B cell (primary cell): ENCODE data around the gene SAXO1. TPM values are rescaled to one million over a fixed set of nuclear protein-coding genes. Genes with fewer than 3 reads are reported as not detected.

Source experiments
- ATAC-seq: fragments of 200-7000 bp; cut with Tn5 transposase; one replicate; pipeline ENCODE4 v1.10.0; 2021; ENCODE audit warnings: low read depth, mild to moderate bottlenecking, moderate number of reproducible peaks, moderate library complexity
- CTCF ChIA-PET: fragments of 350-600 bp; sonication (Branson Sonifier 250); formaldehyde crosslinking; loops from one replicate; lab custom pipeline; 2021; ENCODE audit warnings: antibody characterized with exemption, inconsistent platforms; lab: Charles Lee
- POLR2A ChIA-PET: fragments of 350-600 bp; sonication (Branson Sonifier 250); formaldehyde crosslinking; loops from one replicate; lab custom pipeline; 2021; ENCODE audit warnings: antibody characterized with exemption; lab: Charles Lee
- DNase-seq: peaks from one replicate; pipeline ENCODE4 v3.0.0; 2013
- H2AFZ ChIP-seq: 2 replicates; pipeline ENCODE4 v1.6.1; 2012; ENCODE audit warnings: mild to moderate bottlenecking, low read depth, low read length; ENCODE audit not compliant: insufficient read depth, poor library complexity, severe bottlenecking
- H3K27ac ChIP-seq, 2 donors: 1 replicate in 1 of 2; 2 replicates in 1 of 2; pipeline ENCODE4 v1.5.1; 2012 to 2013; ENCODE audit warnings: low read length in 2 of 2, mild to moderate bottlenecking in 2 of 2, moderate library complexity in 1 of 2
- H3K27me3 ChIP-seq, 4 experiments: fragments of 200-600 bp in 1 of 4; sonication (generic) in 1 of 4; replicated peaks in 1 of 4; 1 replicate in 2 of 4; 2 replicates in 2 of 4; pipeline versions ENCODE4 v1.6.1 to v1.7.0; 2013 to 2016; ENCODE audit warnings: low read length in 3 of 4, mild to moderate bottlenecking in 2 of 4, mixed read lengths in 1 of 4, moderate library complexity in 1 of 4; ENCODE audit not compliant: insufficient read depth in 4 of 4, control insufficient read depth in 3 of 4; ENCODE audit errors: control extremely low read depth in 1 of 4
- H3K36me3 ChIP-seq, 2 experiments: replicated peaks in 1 of 2; 1 replicate in 1 of 2; 2 replicates in 1 of 2; pipeline versions ENCODE4 v1.6.1 to v1.7.1; 2013; ENCODE audit warnings: low read length in 1 of 2; ENCODE audit not compliant: insufficient read depth in 2 of 2, control insufficient read depth in 1 of 2; ENCODE audit errors: control extremely low read depth in 1 of 2, extremely low read depth in 1 of 2
- H3K4me1 ChIP-seq, 2 donors: fragments of 200-600 bp in 1 of 2; sonication (generic) in 1 of 2; 1 replicate in 1 of 2; 2 replicates in 1 of 2; pipeline versions ENCODE4 v1.5.1 to v1.6.1; 2013 to 2017; ENCODE audit warnings: low read length in 2 of 2; ENCODE audit not compliant: control insufficient read depth in 2 of 2, insufficient read depth in 2 of 2
- H3K4me2 ChIP-seq: replicated peaks from 2 replicates; pipeline ENCODE3; 2012; ENCODE audit warnings: mild to moderate bottlenecking, low read depth, low read length; ENCODE audit not compliant: poor library complexity, severe bottlenecking
- H3K4me3 ChIP-seq, 5 experiments: fragments of 200-600 bp in 1 of 5; sonication (generic) in 1 of 5; 1 replicate in 3 of 5; 2 replicates in 2 of 5; pipeline versions ENCODE4 v1.5.1 to v1.7.0; 2011 to 2016; ENCODE audit warnings: low read length in 4 of 5, mild to moderate bottlenecking in 4 of 5, low read depth in 2 of 5, control low read depth in 1 of 5, moderate library complexity in 1 of 5; ENCODE audit not compliant: insufficient read depth in 1 of 5; ENCODE audit errors: control extremely low read depth in 1 of 5, extremely low read depth in 1 of 5
- H3K79me2 ChIP-seq: fragments of 200-600 bp; sonication (generic); one replicate; pipeline ENCODE4 v1.6.0; 2016; ENCODE audit warnings: low read length; ENCODE audit not compliant: control insufficient read depth, insufficient read depth
- H3K9ac ChIP-seq: fragments of 200-600 bp; sonication (generic); 2 replicates; pipeline ENCODE4 v1.6.1; 2017; ENCODE audit warnings: mild to moderate bottlenecking, low read length, moderate library complexity
- H3K9me3 ChIP-seq, 3 donors: one replicate each; pipeline versions ENCODE4 v1.6.1 to v1.7.1; 2013; ENCODE audit warnings: low read length in 2 of 3; ENCODE audit not compliant: control insufficient read depth in 2 of 3, insufficient read depth in 1 of 3; ENCODE audit errors: control extremely low read depth in 1 of 3
- H4K20me1 ChIP-seq: 2 replicates; pipeline ENCODE4 v1.6.0; 2012; ENCODE audit warnings: mild to moderate bottlenecking, low read length; ENCODE audit not compliant: insufficient read depth, control insufficient read depth, poor library complexity, severe bottlenecking
- H3K27ac Mint-ChIP-seq: one replicate; pipeline ENCODE4 v1.8.0; 2021; ENCODE audit warnings: mixed read lengths
- H3K27me3 Mint-ChIP-seq: one replicate; pipeline ENCODE4 v1.8.0; 2021; ENCODE audit warnings: mixed read lengths
- H3K4me1 Mint-ChIP-seq: one replicate; pipeline ENCODE4 v1.8.0; 2021; ENCODE audit warnings: mixed read lengths
- H3K4me3 Mint-ChIP-seq: one replicate; pipeline ENCODE4 v1.8.0; 2021; ENCODE audit warnings: mixed read lengths
- H3K9me3 Mint-ChIP-seq: one replicate; pipeline ENCODE4 v1.8.0; 2022; ENCODE audit warnings: mixed read lengths; ENCODE audit not compliant: insufficient read depth
- EZH2 ChIP-seq: IDR thresholded peaks from 2 replicates; pipeline ENCODE4 v1.6.1; 2012; ENCODE audit warnings: borderline replicate concordance, low read depth, mild to moderate bottlenecking, moderate library complexity, low read length; ENCODE audit not compliant: insufficient read depth, poor library complexity, severe bottlenecking
- WGBS: methylation state at CpG from one replicate; pipeline ENCODE4 v1.1.5; 2013; ENCODE audit warnings: missing lambda C conversion rate; ENCODE audit not compliant: insufficient coverage; 5-methylcytosine and 5-hydroxymethylcytosine counted together
- intact Hi-C: fragments of 100-400 bp; cut with micrococcal nuclease; formaldehyde crosslinking; loops from one replicate; pipeline ENCODE4 v1.10.0; 2022
- polyA plus RNA-seq: library from polyadenylated mRNA; depleted of rRNA; stranded (reverse); fragments of >200 nt; gene quantifications from 2 replicates; pipeline ENCODE4 v1.2.3, GENCODE V29; 2012
- total RNA-seq, 2 donors: library from RNA; stranded (reverse); fragments of 120-200 nt in 1 of 2; gene quantifications; 1 replicate in 1 of 2; 2 replicates in 1 of 2; pipeline versions ENCODE4 v1.2.3 to v1.2.4, GENCODE V29; 2013 to 2022
- TF ChIP-seq, protein P1 (sequence below): fragments of 200-600 bp; IDR thresholded peaks from one replicate; pipeline ENCODE4 v1.8.0; 2022; ENCODE audit warnings: antibody characterized with exemption, mild to moderate bottlenecking

Gene SAXO1
- total and polyA plus RNA-seq, 2 donors (not counting 1 experiment from before 2014, with no cell fraction given) = 0.01 TPM; not detected in 1

DNA sequence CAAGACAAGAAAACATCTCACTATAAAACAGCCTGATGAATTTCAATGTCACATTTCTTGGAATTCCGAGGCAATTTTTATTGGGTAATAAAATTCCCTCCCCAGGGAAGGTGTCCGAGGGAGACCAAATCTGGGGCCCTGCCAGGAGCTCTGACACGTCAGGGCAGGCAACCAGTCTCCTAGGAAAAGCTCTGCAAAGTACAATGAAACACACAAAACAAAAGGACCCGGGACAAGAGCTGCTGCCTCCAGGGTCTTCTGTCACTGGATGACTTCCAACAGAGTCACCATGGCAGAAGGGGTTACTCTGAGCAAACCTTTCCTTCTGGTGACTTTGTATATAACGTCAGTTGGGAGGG is 50.8 kb downstream of the SAXO1 start:
- Mint-ChIP-seq H3K27me3 (peaks cover 7% of the 10 kb centered on the region), H3K4me1 (no peaks in the 10 kb centered on the region), H3K4me3 (no peak overlapping the region), H3K27ac (no peak overlapping the region), H3K9me3 (no peaks in the 10 kb centered on the region)
- DNase-seq (no peak), ATAC-seq (no peak)
- WGBS = 74% methylated on average over 3 of the region's 5 CpGs
- ChIA-PET CTCF (no interaction called here), POLR2A (no interaction called here)
- intact Hi-C loops = no loop called here
- no peak for TF ChIP-seq EZH2
- TF ChIP-seq, protein P1, sequence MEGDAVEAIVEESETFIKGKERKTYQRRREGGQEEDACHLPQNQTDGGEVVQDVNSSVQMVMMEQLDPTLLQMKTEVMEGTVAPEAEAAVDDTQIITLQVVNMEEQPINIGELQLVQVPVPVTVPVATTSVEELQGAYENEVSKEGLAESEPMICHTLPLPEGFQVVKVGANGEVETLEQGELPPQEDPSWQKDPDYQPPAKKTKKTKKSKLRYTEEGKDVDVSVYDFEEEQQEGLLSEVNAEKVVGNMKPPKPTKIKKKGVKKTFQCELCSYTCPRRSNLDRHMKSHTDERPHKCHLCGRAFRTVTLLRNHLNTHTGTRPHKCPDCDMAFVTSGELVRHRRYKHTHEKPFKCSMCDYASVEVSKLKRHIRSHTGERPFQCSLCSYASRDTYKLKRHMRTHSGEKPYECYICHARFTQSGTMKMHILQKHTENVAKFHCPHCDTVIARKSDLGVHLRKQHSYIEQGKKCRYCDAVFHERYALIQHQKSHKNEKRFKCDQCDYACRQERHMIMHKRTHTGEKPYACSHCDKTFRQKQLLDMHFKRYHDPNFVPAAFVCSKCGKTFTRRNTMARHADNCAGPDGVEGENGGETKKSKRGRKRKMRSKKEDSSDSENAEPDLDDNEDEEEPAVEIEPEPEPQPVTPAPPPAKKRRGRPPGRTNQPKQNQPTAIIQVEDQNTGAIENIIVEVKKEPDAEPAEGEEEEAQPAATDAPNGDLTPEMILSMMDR = no peak
- Histone ChIP-seq H3K27ac (no peak overlapping the region), H3K27me3 (no peaks in the 10 kb centered on the region), H3K4me1 (no peaks in the 10 kb centered on the region), H3K4me2 (no peak overlapping the region), H3K4me3 (no peak overlapping the region), H3K9me3 (no peaks in the 10 kb centered on the region), H4K20me1 (no peaks in the 10 kb centered on the region), H3K79me2 (no peaks in the 10 kb centered on the region), H3K36me3 (no peaks in the 10 kb centered on the region), H2AFZ (no peak overlapping the region), H3K9ac (no peak overlapping the region)

DNA sequence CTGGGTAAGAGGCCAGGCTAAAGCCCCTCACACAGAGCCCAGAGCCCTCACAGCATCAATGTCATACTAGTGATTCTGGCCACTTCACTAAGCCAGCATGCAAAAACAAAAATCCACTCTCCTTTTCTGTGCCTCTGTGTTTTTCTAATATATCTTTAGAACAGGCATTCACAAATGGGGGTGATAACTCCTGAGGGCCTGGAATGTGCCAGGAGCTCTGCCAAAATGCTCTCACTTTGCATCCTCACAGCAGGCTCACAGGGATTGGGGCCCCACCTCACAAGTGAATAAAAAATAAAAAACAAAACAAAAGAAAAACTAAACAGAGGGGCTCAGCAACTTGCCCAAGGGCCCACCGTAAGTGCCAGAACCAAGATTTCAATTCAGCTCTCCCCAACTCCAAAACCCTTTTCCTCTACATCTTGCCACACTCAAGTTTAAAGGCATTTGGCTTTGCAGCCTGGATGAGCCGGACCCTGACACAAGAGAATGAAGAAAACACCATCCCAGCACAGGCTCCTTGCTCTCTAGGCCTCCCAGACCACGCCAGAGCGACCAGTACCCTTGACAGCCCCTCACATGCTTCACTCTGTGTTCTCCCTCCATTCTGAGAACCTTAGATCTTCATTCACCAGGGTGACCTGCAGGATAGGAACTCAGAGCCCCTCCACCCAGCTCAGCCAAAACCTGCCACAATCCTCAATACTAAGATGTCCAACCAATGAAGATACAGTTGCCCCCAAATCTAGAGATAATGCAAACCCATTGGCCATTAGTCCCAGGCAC is 51.3 kb downstream of the SAXO1 start:
- Histone ChIP-seq H4K20me1 (no peaks in the 10 kb centered on the region), H3K4me3 (no peak overlapping the region), H3K4me2 (no peak overlapping the region), H3K27ac (no peak overlapping the region), H3K27me3 (no peaks in the 10 kb centered on the region), H3K9ac (no peak overlapping the region), H3K36me3 (no peaks in the 10 kb centered on the region), H3K4me1 (no peaks in the 10 kb centered on the region), H2AFZ (no peak overlapping the region), H3K9me3 (no peaks in the 10 kb centered on the region), H3K79me2 (no peaks in the 10 kb centered on the region)
- TF ChIP-seq, protein P1 = no peak
- POLR2A ChIA-PET = no interaction called here
- CTCF ChIA-PET = no interaction called here
- Mint-ChIP-seq H3K4me3 (no peak overlapping the region), H3K9me3 (no peaks in the 10 kb centered on the region), H3K27me3 (peaks cover 7% of the 10 kb centered on the region), H3K4me1 (peaks cover under 1% of the 10 kb centered on the region), H3K27ac (no peak overlapping the region)
- intact Hi-C loops = no loop called here
- ATAC-seq (no peak), DNase-seq (no peak)
- 82% methylated on average over 4 of the region's 4 CpGs for WGBS
